Pancreas (tissue), 10 donors: ENCODE measurements around the gene CUL1. TPM values are rescaled to one million over a fixed set of nuclear protein-coding genes. Genes with fewer than 3 reads are reported as not detected.

ENCODE experiments used
- ATAC-seq, 4 donors: fragments of 200-7000 bp; cut with Tn5 transposase; one replicate each; pipeline versions ENCODE4 v1.8.0 to v1.9.1; 2020; ENCODE audit warnings: mild to moderate bottlenecking in 4 of 4, moderate library complexity in 4 of 4
- DNase-seq, 6 donors: peaks; one replicate each; pipeline ENCODE4 v3.0.0-alpha.2; 2020
- FAIRE-seq: peaks from 2 replicates; lab custom pipeline; 2012; peaks lifted over from hg19 to GRCh38; lab: Jason Lieb, UNC
- H3K27ac ChIP-seq, 4 donors: fragments of 200-600 bp; sonication (generic); 1 replicate in 3 of 4; 2 replicates in 1 of 4; pipeline versions ENCODE4 v1.5.0 to v1.8.0; 2020
- H3K27me3 ChIP-seq, 4 donors: fragments of 200-600 bp; one replicate each; pipeline ENCODE4 v1.8.0; 2021
- H3K36me3 ChIP-seq, 3 donors: fragments of 200-600 bp; sonication (generic) in 1 of 3; one replicate each; pipeline versions ENCODE4 v1.5.0 to v1.8.0; 2020 to 2021
- H3K4me1 ChIP-seq, 3 donors: fragments of 200-600 bp; one replicate each; pipeline ENCODE4 v1.8.0; 2021
- H3K4me3 ChIP-seq, 4 donors: fragments of 200-600 bp; sonication (generic) in 2 of 4; one replicate each; pipeline versions ENCODE4 v1.5.0 to v1.8.0; 2020 to 2021
- H3K9me3 ChIP-seq, 4 donors: fragments of 200-600 bp; one replicate each; pipeline ENCODE4 v1.8.0; 2021
- WGBS, 2 donors: extraction: QIAGEN DNeasy Blood & Tissue Kit; methylation state at CpG; one replicate each; pipeline ENCODE4 v1.1.7; 2013; 5-methylcytosine and 5-hydroxymethylcytosine counted together
- intact Hi-C, 3 donors: fragments of 100-400 bp; cut with DNase I; formaldehyde crosslinking; loops; one replicate each; pipeline versions ENCODE4 v1.11.1 to v1.14.2; 2022
- polyA plus RNA-seq, 2 donors: library from polyadenylated mRNA; stranded (reverse); fragments of 200-250 nt; gene quantifications; one replicate each; pipeline ENCODE4 v1.2.3, GENCODE V29; 2013
- total RNA-seq, 6 donors: library from RNA; stranded (reverse); fragmentation: NEBNext Ultra II Directional in 4 of 6; extraction: Animal tissue kit (Norgen Biotek cat#: 25700) in 4 of 6; gene quantifications; one replicate each; pipeline versions ENCODE4 v1.2.1 to v1.2.4, GENCODE V29; 2021 to 2023
- TF ChIP-seq, protein P1 (sequence below), 4 donors: fragments of 200-600 bp; sonication (generic) in 3 of 4; IDR thresholded peaks; one replicate each; pipeline versions ENCODE4 v1.5.0 to v1.8.0; 2021; ENCODE audit warnings: antibody characterized with exemption in 4 of 4
- donor health status: healthy with polysubstance abuse.
- donor health status: DM: no; HTN: no; CAD: no; lungs with moderate emphysema.
- donor health status: DM: no; HTN: no; CAD: no.
- donor health status: control.
- donor health status: control.
- donor health status: Bipolar disorder and iron deficiency.
- donor health status: DM: yes; HTN: yes; CAD: no.
- donor health status: DM: no; HTN: no; CAD: no.
- donor health status: DM: no; HTN: no; CAD: no.
- donor health status: DM: yes; HTN: yes; CAD: no.

The CUL1 gene
- total and polyA plus RNA-seq, 8 donors = 8.9 to 19.2 (median 12.9) TPM

- H3K27ac ChIP-seq = no peak overlapping the region
- ATAC-seq (no peak), DNase-seq (no peak), FAIRE-seq (no peak)
- intact Hi-C loops = no loop called here
- peaks cover 12 to 14% (median 12%) of the 10 kb centered on the region in 3 donors for H3K4me1 ChIP-seq
- no peaks in the 10 kb centered on the region for H3K9me3 ChIP-seq
- no peak overlapping the region for H3K4me3 ChIP-seq
- 71 to 75% methylated on average over 2 of the region's 2 CpGs for WGBS, 2 donors
- no peaks in the 10 kb centered on the region for H3K36me3 ChIP-seq
- TF ChIP-seq, protein P1, sequence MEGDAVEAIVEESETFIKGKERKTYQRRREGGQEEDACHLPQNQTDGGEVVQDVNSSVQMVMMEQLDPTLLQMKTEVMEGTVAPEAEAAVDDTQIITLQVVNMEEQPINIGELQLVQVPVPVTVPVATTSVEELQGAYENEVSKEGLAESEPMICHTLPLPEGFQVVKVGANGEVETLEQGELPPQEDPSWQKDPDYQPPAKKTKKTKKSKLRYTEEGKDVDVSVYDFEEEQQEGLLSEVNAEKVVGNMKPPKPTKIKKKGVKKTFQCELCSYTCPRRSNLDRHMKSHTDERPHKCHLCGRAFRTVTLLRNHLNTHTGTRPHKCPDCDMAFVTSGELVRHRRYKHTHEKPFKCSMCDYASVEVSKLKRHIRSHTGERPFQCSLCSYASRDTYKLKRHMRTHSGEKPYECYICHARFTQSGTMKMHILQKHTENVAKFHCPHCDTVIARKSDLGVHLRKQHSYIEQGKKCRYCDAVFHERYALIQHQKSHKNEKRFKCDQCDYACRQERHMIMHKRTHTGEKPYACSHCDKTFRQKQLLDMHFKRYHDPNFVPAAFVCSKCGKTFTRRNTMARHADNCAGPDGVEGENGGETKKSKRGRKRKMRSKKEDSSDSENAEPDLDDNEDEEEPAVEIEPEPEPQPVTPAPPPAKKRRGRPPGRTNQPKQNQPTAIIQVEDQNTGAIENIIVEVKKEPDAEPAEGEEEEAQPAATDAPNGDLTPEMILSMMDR (IDR thresholded peaks at IDR 0.05) = no peak
- H3K27me3 ChIP-seq = no peaks in the 10 kb centered on the region
Observed at GRCh38 chr7:148714498-148714897, 15.8 kb downstream of the CUL1 start.

- DNase-seq = no peak
- H3K4me1 ChIP-seq = peaks cover 12 to 17% (median 12%) of the 10 kb centered on the region in 3 donors
- FAIRE-seq = no peak
- H3K27ac ChIP-seq = no peak overlapping the region
- TF ChIP-seq, protein P1 (IDR thresholded peaks at IDR 0.05) = no peak
- no peaks in the 10 kb centered on the region for H3K9me3 ChIP-seq
- WGBS, 2 donors = 84 to 90% methylated on average over 6 of the region's 6 CpGs
- intact Hi-C loops = no loop called here
- no peak overlapping the region for H3K4me3 ChIP-seq
- H3K36me3 ChIP-seq = no peaks in the 10 kb centered on the region
- ATAC-seq = no peak
- no peaks in the 10 kb centered on the region for H3K27me3 ChIP-seq
Observed at GRCh38 chr7:148715027-148715426, 16.3 kb downstream of the CUL1 start.

DNA sequence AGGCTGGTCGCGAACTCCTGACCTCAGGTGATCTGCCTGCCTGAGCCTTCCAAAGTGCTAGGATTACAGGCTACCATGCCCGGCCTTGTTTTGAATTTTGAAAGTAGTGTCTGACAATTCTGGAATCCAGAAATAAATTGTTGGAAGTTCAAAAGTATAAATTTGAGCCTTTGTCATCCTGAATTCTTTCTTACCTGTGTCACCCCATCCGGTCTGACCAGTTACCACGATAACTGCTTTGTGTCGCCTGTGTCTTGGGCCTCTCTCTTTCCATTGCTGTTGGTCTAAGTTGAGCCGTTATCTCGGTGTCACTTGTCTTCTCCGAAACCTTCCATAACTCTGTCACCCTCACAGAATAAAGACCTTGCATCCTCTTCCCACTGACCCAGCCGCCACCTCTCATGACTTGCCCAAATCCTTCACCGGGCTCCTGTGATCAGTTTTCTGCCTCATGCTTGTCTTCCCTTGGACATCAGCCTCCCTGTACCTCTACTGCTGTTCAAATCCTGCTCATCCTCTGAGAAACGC lies 18.6 kb downstream of the CUL1 start:
- no peaks in the 10 kb centered on the region for H3K27me3 ChIP-seq
- H3K36me3 ChIP-seq = no peaks in the 10 kb centered on the region
- H3K4me1 ChIP-seq = peaks cover 10 to 18% (median 17%) of the 10 kb centered on the region in 3 donors
- no peak overlapping the region for H3K4me3 ChIP-seq
- ATAC-seq (no peak), FAIRE-seq (no peak), DNase-seq (no peak)
- WGBS, 2 donors = 94% methylated on average over 12 of the region's 12 CpGs
- H3K27ac ChIP-seq = no peak overlapping the region
- H3K9me3 ChIP-seq = no peaks in the 10 kb centered on the region
- intact Hi-C loops = no loop called here
- TF ChIP-seq, protein P1 (IDR thresholded peaks at IDR 0.05) = no peak

DNA sequence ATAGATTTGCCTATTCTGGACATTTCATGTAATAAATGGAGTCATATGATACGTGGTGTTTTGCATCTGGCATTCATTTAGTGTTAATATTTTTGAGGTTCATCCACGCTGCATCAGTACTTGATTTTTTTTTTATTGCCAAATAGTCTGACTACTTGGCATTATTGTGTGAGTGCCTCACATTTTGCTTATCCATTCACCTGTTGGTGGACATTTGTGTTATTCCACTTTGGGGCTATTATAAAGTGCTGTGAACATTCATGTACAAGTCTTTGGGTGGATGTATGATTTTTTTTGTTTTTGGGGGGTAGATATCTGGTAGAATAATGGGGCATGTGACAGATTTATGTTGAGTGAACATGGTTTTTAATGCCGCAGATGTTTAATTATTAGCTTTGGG lies 19.7 kb downstream of the CUL1 start:
- 89 to 90% methylated on average over 3 of the region's 3 CpGs for WGBS, 2 donors
- intact Hi-C loops = no loop called here
- DNase-seq = no peak
- Histone ChIP-seq H3K27ac (no peak overlapping the region), H3K4me1 (peaks cover 12 to 19% (median 19%) of the 10 kb centered on the region in 3 donors), H3K36me3 (no peaks in the 10 kb centered on the region), H3K9me3 (no peaks in the 10 kb centered on the region), H3K4me3 (no peak overlapping the region), H3K27me3 (no peaks in the 10 kb centered on the region)
- no peak for ATAC-seq
- TF ChIP-seq, protein P1 (IDR thresholded peaks at IDR 0.05) = no peak
- FAIRE-seq = no peak

- TF ChIP-seq, protein P1 (IDR thresholded peaks at IDR 0.05) = no peak
- no peak overlapping the region for H3K4me3 ChIP-seq
- H3K27me3 ChIP-seq = no peaks in the 10 kb centered on the region
- 70 to 72% methylated on average over 5 of the region's 5 CpGs for WGBS, 2 donors
- intact Hi-C loops = no loop called here
- H3K4me1 ChIP-seq = peaks cover 17 to 21% (median 18%) of the 10 kb centered on the region in 3 donors
- no peaks in the 10 kb centered on the region for H3K9me3 ChIP-seq
- FAIRE-seq (no peak), DNase-seq (no peak), ATAC-seq (no peak)
- no peaks in the 10 kb centered on the region for H3K36me3 ChIP-seq
- H3K27ac ChIP-seq = no peak overlapping the region
Observed at GRCh38 chr7:148719753-148720152, 21.1 kb downstream of the CUL1 start.
